Kidney (tissue), 14 donors: ENCODE measurements around the gene MAG. TPM values are rescaled to one million over a fixed set of nuclear protein-coding genes. Genes with fewer than 3 reads are reported as not detected.

ENCODE experiments used
- DNase-seq, 5 donors: peaks; one replicate each; pipeline ENCODE4 v3.0.0-alpha.2; 2013 to 2020
- FAIRE-seq: peaks from 2 replicates; lab custom pipeline; 2012; peaks lifted over from hg19 to GRCh38; lab: Jason Lieb, UNC
- H3K27ac ChIP-seq, 2 donors: one replicate each; pipeline ENCODE4 v1.7.0; 2013; ENCODE audit warnings: low read depth in 2 of 2, low read length in 2 of 2, inconsistent platforms in 1 of 2
- H3K27me3 ChIP-seq: one replicate; pipeline ENCODE4 v1.7.1; 2013; ENCODE audit warnings: low read length, inconsistent platforms; ENCODE audit not compliant: control insufficient read depth, insufficient read depth
- H3K36me3 ChIP-seq, 3 donors: one replicate each; pipeline versions ENCODE4 v1.7.0 to v1.7.1; 2013; ENCODE audit warnings: low read length in 3 of 3, control low read depth in 1 of 3, inconsistent platforms in 1 of 3; ENCODE audit not compliant: insufficient read depth in 3 of 3, control insufficient read depth in 2 of 3
- H3K4me1 ChIP-seq, 3 donors: one replicate each; pipeline versions ENCODE4 v1.7.0 to v1.7.1; 2013; ENCODE audit warnings: low read length in 3 of 3, inconsistent platforms in 1 of 3, low read depth in 1 of 3; ENCODE audit not compliant: control insufficient read depth in 2 of 3, insufficient read depth in 2 of 3
- H3K4me3 ChIP-seq, 3 donors: one replicate each; pipeline versions ENCODE4 v1.7.0 to v1.8.1; 2013; ENCODE audit warnings: low read length in 3 of 3, control low read depth in 1 of 3, inconsistent platforms in 1 of 3
- H3K9ac ChIP-seq, 3 donors: one replicate each; pipeline versions ENCODE4 v1.7.0 to v1.7.1; 2013; ENCODE audit warnings: low read length in 3 of 3, control low read depth in 1 of 3, inconsistent platforms in 1 of 3
- H3K9me3 ChIP-seq, 3 donors: one replicate each; pipeline versions ENCODE4 v1.7.0 to v1.7.1; 2013; ENCODE audit warnings: low read length in 3 of 3, control low read depth in 1 of 3, inconsistent platforms in 1 of 3; ENCODE audit not compliant: control insufficient read depth in 2 of 3, insufficient read depth in 1 of 3
- CTCF ChIP-seq: IDR thresholded peaks from 3 replicates; pipeline ENCODE4 v1.5.1; 2012; ENCODE audit warnings: mild to moderate bottlenecking, moderate library complexity, borderline replicate concordance; ENCODE audit not compliant: insufficient read depth; ENCODE audit errors: extremely low read depth
- intact Hi-C: fragments of 100-400 bp; cut with DNase I; formaldehyde crosslinking; loops from one replicate; pipeline ENCODE4 v1.11.1; 2022
- polyA plus RNA-seq: library from polyadenylated mRNA; stranded (reverse); fragments of 350-450 nt; fragmentation: Illumina TruSeq; extraction: RNeasy Lipid Tissue Mini Kit (QIAGEN cat#74804); gene quantifications from one replicate; pipeline ENCODE4 v1.2.3, GENCODE V29; 2014; ENCODE audit warnings: low read depth, low replicate concordance; ENCODE audit not compliant: insufficient read depth
- total RNA-seq: library from RNA; stranded (reverse); fragmentation: NEBNext Ultra II Directional; extraction: Animal tissue kit (Norgen Biotek cat#: 25700); gene quantifications from one replicate; pipeline ENCODE4 v1.2.1, GENCODE V29; 2021
- donor health status: control.
- donor health status: control.
- donor health status: control.
- donor health status: control.
- donor health status: control.
- donor health status: DM: yes; HTN: yes; CAD: no.
- donor health status: Normal renal cell carcinoma (clear cell type).

The MAG gene
- total and polyA plus RNA-seq, 2 donors from 2014 or later, result 0.41 to 1.1 TPM

GRCh38 chr19:35267353-35267817 lies 24.6 kb upstream of the MAG start:
- DNase-seq (peak in 4 of 5 donors; percentile 49 to 90 (median 82)), FAIRE-seq (no peak)
- Histone ChIP-seq H3K4me3 (peak overlapping the region; percentile 68 to 84 (median 84)), H3K27ac (peak overlapping the region; percentile 83 to 92), H3K9ac (peak overlapping the region; percentile 57 to 93 (median 90)), H3K36me3 (peaks cover 7 to 18% (median 8%) of the 10 kb centered on the region in 3 donors), H3K4me1 (peaks cover 0 to 17% (median 6%) of the 10 kb centered on the region in 3 donors), H3K9me3 (no peaks in the 10 kb centered on the region), H3K27me3 (no peaks in the 10 kb centered on the region)
- no peak for TF ChIP-seq CTCF
- intact Hi-C loops, result no loop called here

GRCh38 chr19:35267818-35268535 lies 24.0 kb upstream of the MAG start:
- peaks cover 0 to 17% (median 6%) of the 10 kb centered on the region in 3 donors for H3K4me1 ChIP-seq
- no peak for FAIRE-seq
- DNase-seq, result peak; percentile 76 to 94 (median 88)

GRCh38 chr19:35268536-35269437 lies 23.2 kb upstream of the MAG start, which contains the start of gene USF2:
TSS of gene USF2 (plus strand) at chr19:35268962. CDS start at chr19:35269102, 140 bp downstream.
- Histone ChIP-seq H3K9me3 (no peaks in the 10 kb centered on the region), H3K27ac (peak within 1 kb of the TSS; percentile 90 to 92), H3K36me3 (peaks cover 8 to 24% (median 13%) of the 10 kb centered on the region in 3 donors), H3K9ac (peak within 1 kb of the TSS; percentile 57 to 93 (median 90)), H3K4me1 (peaks cover 0 to 18% (median 6%) of the 10 kb centered on the region in 3 donors), H3K4me3 (peak within 1 kb of the TSS; percentile 68 to 84 (median 84)), H3K27me3 (no peaks in the 10 kb centered on the region)
- intact Hi-C loops, result no loop called here
- TF ChIP-seq CTCF, result no peak
- no peak for FAIRE-seq
- peak; percentile 74 to 94 (median 86) for DNase-seq

More at GRCh38 chr19:35267818-35268535, 24.0 kb upstream of the MAG start:
- H3K9ac ChIP-seq, result peak overlapping the region; percentile 57 to 93 (median 90)
- TF ChIP-seq CTCF, result no peak
- H3K27me3 ChIP-seq, result no peaks in the 10 kb centered on the region
- peak overlapping the region; percentile 68 to 84 (median 84) for H3K4me3 ChIP-seq
- no peaks in the 10 kb centered on the region for H3K9me3 ChIP-seq
- peak overlapping the region; percentile 88 to 92 for H3K27ac ChIP-seq
- intact Hi-C loops, result no loop called here
- peaks cover 7 to 19% (median 8%) of the 10 kb centered on the region in 3 donors for H3K36me3 ChIP-seq
